Kidney capillary endothelial cell (primary cell): ENCODE results near the gene FAM193A.
A peak's percentile ranks its signal among the peaks of the same experiment; 100 is the strongest.
"Not testable (repeated sequence)": the region's sequence is repeated elsewhere in the genome, so short reads cannot be mapped to it uniquely, and the experiment has no call there.

Source experiments
- DNase-seq: peaks from one replicate; pipeline ENCODE4 v3.0.0-alpha.2; 2018; ENCODE audit warnings: low spot score

FAM193A gene, protein sequence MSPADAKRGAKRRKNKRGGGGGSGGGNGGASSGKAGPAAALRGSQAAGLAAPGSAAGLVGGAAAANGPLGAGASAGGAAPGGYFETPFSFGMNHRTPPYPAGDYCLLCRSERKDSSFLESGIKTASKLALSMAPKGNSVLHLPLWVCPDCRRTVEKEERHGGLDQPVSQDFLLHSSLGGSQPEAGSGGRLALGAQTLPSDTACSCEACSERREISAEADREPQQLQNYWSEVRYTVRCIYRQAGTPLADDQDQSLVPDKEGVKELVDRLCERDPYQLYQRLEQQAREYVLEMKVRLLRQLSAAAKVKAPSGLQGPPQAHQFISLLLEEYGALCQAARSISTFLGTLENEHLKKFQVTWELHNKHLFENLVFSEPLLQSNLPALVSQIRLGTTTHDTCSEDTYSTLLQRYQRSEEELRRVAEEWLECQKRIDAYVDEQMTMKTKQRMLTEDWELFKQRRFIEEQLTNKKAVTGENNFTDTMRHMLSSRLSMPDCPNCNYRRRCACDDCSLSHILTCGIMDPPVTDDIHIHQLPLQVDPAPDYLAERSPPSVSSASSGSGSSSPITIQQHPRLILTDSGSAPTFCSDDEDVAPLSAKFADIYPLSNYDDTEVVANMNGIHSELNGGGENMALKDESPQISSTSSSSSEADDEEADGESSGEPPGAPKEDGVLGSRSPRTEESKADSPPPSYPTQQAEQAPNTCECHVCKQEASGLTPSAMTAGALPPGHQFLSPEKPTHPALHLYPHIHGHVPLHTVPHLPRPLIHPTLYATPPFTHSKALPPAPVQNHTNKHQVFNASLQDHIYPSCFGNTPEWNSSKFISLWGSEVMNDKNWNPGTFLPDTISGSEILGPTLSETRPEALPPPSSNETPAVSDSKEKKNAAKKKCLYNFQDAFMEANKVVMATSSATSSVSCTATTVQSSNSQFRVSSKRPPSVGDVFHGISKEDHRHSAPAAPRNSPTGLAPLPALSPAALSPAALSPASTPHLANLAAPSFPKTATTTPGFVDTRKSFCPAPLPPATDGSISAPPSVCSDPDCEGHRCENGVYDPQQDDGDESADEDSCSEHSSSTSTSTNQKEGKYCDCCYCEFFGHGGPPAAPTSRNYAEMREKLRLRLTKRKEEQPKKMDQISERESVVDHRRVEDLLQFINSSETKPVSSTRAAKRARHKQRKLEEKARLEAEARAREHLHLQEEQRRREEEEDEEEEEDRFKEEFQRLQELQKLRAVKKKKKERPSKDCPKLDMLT (N-terminal part only)

DNA sequence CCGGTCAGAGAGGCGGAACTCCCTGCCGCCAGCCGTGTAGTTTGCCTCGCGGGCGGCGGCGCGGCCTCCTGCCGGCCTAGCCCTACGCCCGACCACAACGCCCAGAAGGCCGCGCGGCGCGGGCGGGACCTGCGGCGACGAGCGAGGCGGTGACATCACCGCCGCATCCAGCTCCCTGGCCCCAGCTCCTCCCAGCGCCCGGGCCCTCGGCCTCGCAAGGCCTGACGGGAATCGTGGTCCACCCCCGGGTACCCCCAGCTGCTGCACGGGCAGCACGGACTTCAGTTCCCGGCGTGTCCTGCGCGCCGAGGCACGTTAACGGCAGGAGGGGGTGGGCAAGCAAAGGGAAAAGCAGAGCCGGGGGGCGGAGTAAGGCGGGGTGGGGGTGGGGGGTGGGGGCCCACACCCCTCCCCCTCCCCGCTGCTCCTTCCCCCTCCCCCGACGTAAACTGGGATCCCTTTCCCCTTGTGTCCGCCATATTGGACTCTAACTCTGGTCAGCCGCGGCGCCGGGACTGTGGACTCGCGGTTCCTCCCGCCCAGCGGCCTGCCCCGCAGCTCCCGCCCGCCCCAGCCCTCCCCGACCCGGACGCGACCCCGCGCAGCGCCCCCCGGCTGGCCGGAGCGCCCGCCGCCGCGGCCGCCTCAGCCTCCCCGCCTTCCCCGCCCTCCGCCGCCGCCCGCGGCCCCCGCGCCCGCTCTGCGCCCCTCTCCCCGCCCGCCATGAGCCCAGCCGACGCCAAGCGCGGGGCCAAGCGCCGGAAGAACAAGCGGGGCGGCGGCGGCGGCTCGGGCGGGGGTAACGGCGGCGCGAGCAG is at the start of gene FAM193A:
TSS of gene FAM193A (plus strand) at position 455 of the 818 bp plus-strand sequence. CDS start at position 724, 269 bp downstream.
- peak; percentile 97 for DNase-seq

DNA sequence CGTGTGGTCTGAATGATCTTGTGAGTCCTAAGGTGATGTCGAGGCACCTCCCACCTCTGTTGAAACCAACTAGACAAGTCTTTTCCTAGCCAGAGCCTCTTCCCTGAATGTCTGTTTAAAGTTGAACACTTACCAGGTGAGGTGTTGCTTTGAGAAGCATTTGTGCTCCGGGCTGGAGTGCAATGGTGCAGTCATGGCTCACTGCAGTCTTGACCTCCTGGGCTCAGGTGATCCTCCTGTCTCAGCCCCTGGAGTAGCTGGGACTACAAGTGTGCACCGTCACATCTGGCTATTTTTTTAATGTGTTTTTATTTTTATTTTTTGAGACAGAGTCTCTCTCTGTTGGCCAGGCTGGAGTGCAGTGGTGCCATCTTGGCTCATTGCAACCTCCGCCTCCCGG is 49.5 kb upstream of the FAM193A start:
- DNase-seq = no peak

DNA sequence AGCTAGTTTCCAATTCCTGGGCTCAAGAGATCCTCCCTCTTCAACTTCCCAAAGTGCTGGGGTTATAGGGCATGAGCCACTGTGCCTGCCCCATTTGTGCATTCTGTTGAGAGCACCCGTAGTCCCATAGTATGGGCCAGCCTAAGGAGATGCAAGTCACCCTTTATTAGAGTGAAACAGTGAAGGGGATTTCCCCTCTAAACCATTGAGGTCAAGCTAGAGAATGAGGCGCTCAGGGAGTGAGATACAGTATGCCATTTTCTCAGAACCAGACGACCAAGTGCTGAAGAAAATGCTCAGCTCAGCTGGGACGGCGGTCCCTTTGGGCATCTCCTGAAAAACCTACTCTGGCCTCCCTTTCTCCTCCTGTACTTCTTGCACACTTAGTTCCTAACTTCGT is 48.8 kb upstream of the FAM193A start:
- DNase-seq = no peak

DNA sequence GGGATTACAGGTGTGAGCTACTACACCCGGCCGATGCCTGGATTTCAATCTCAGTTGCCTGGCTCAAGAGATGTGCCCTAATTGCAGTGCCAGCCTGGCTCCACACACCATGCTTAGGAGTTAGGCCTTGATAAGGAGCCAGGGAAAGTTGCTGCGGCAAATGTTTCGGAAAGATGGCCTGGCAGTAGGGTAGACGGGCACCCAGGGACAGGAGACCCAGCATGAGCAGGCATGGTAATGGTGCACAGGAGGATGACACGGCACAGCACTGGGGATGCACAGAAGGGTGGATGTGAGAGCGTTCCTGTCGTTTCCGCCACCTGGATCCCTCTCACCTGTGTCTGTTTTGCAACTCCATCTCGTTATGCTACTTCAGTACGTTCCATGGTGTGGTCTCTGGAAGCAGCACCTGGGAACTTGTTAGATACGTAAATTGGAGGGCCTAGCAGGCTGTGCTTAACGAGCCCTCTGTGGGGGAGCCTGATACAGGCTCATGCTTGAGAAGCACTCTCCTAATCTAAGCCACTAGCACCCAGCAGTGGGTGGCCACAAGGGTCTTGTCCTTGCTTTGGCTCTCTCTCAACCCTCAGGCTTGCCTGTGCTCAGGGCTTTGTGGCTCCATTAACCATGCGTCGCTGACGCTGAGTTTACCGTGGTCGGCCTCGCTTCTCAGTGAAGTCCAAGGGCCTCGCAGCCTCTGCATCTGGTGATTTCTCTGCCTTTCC is 47.2 kb upstream of the FAM193A start:
- no peak for DNase-seq

DNA sequence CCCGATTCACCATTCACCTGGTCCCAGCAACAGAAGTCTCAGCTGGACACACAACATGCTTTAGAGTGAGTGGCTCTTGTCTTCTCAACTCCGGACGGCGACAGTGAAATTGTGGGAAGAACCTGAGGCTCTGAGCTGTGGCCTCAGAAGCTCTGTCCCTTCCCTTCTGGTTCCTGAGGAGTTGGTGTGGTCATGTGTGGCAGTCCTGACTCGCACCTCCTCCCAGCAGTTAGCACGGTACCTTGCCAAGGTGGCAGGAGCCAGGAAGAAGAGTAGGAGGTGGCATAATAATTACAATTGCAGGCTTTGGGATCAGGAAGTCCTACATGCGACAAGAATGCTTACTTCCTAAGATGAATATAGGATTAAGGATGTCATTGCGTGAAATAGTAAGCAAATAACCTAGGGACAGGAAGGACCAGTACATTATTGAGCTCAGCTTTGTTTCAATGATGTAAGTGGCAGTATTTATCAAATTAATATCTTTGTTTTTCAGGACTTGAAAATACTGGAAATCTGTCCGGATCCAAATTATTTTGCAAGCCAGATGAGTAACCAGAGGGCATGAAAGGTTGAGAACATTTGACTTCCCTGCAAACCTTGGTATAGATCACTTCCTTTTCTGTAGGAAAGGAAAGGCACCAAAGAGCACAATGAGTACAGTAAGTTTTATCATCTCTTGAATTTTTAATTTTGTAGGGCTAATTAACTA is 46.5 kb upstream of the FAM193A start:
- no peak for DNase-seq

DNA sequence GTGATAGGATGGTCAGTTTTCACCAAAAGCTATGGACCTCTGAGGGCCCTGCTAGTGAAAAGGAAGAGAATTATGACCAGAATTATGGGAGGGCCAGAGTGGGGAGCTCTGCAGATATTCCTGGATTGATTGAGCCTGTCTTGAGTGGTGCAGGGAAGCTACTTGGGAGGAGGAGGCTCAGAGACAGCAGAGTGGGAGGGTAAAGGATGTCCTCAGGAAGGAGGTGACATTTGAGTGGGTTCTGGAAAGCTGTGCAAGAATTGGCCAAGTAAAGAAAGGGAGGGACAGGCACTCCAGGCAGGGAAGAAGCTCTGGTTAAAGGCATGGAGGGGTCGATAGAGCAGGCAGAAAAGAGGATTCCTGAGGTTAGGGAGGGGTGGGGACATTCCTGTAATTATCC is 43.5 kb upstream of the FAM193A start:
- DNase-seq = no peak

DNA sequence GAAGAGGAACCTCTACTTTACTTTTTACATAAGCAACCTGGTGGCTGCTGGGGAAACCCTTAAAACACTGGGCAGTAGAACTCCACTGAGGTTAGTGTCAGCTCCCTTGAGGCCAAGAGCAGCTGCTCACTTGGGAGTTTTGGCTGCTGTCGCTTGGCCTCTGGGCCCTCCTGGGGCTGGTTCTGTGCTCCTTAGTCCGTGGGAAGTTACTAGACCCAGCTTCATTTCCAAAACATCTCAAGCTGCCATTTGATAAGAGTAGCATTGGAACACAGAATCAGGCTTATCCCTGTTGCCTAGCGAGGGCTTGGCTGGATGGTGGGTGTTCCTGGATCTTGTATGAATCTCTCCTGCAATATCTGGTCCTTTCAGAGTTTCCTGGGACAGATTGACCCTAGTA is 41.5 kb upstream of the FAM193A start:
- DNase-seq = no peak

DNA sequence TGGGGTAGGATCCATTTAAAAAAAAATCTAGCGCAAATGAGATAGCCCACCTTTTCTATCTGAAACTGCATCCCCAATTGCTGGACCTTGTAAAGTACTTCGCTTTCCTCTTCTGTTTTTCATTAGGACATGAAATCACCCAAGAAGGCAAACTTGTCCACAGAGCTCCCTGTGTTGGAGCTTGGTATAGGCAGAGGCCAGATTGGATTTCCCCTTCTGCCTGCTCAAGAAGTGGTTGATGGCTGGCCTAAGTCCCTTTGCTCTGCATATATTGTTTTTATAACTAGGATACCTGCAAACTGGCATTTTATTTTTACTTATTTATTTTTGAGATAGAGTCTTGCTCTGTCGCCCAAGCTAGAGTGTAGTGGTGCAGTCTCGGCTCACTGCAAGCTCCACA is 39.1 kb upstream of the FAM193A start:
- no peak for DNase-seq

DNA sequence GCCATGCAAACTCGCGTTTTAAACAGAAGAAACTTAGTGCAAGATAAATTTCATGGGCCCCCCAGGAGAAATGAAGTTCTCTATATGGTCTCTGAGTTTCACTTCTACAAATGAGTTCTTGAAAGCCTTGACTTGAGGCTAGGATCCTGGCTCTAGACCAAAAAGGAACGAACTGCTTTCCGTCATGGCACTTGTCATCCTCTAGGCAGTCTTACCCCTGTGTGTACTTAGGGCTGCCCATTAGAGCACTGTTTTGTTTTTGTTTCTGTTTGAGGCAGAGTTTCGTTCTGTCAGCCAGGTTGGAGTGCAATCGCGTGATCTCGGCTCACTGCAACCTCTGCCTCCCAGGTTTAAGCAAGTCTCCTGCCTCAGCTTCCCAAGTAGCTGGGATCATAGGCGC is 38.5 kb upstream of the FAM193A start:
- DNase-seq = no peak

DNA sequence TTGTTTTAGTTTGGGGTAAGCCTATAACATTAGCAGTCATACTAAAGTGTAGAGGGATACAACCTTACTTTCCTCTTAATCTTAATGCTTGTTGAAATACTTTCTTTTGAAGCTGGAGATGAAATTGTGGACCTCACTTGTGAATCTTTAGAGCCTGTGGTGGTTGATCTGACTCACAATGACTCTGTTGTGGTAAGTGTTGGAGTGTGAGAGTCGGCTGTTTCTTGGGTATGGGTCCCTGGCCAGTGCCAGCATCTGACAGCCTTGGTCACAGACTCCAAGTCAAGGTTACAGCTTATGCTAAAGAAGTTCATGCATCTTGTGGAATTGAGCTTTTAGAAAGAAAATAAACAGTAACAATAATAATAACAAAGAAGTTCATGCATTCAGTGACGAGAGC is 35.9 kb upstream of the FAM193A start:
- DNase-seq = no peak

DNA sequence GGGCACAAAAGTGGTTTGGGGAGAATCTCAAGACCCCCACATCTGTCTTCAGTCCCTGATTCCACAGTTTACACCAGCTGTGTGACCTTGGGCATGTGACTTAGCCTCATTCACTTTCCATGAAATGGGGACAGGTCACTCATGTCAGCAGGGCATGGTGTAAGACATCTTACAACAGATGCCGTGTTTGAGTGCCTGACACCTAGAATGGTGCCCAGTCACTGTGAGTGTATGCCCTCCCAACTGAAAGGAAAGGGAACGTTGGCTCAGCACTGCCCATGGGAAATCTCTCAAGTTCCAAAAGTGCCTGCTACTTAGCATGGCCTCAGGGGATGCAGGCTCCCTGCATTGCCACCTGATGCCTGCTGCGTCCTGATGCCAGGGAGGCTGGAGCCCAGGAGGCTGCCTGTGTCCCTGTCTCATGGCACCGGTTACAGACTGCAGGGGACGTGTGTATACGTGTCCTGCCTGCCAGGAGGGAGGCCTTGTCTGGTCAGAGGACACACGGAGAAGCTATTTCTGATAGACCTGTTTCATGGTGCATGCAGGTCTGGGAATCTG is 35.3 kb upstream of the FAM193A start:
- DNase-seq = no peak

DNA sequence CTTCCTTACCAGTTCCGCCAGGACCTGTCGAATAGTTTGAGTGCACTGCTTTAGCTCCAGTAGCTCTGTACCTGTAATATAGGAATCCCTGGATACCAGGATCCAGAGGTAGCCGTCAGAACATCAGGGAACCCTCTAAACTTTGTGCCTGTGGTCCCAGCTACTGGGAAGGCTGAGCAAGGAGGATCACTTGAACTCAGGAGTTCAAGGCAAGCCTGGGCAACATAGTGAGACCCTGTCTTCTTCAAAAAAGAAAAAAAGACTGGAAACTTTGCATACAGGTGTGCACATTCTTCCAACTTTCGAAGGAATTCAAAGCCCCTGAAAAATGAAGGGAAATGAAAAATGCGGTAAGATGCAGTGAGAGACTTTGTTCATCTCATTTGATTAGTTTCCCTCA is 32.6 kb upstream of the FAM193A start:
- no peak for DNase-seq

DNA sequence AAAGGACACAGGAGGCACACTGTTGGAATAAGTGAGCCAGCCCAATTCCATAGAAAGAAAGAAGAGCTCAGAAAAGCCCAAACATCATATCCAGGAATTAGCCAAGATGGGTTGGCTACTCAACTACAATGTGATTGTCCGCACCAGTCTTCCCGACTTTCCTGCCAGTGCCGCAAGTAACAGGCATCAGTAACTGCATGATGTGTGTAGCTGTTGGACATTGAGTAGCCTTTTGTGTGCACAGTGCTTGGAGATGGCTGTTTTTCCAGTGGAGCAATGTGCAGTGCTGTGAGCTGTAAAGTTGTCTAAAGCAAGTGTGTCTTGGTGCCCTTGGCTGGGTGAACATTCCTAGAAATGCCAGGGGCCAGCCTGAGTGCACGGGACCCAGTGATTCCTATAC is 29.2 kb upstream of the FAM193A start:
- DNase-seq = no peak

DNA sequence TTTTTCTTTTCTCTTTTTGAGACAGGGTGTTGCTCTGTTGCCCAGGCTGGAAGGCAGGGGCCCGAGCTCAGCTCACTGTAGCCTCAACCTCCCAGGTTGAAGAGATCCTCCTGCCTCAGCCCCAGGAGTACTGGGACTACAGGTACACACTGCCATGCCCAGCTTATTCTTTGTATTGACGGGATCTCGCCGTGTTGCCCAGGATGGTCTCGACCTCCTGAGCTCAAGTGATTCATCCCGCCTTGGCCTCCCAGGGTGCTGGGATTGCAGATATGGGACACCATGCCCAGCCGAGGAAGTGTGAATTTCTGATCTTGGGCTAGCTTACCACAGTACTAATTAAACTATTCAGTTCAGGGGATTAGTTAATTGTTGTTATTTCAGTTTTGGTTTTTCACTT is 28.6 kb upstream of the FAM193A start:
- DNase-seq = no peak

DNA sequence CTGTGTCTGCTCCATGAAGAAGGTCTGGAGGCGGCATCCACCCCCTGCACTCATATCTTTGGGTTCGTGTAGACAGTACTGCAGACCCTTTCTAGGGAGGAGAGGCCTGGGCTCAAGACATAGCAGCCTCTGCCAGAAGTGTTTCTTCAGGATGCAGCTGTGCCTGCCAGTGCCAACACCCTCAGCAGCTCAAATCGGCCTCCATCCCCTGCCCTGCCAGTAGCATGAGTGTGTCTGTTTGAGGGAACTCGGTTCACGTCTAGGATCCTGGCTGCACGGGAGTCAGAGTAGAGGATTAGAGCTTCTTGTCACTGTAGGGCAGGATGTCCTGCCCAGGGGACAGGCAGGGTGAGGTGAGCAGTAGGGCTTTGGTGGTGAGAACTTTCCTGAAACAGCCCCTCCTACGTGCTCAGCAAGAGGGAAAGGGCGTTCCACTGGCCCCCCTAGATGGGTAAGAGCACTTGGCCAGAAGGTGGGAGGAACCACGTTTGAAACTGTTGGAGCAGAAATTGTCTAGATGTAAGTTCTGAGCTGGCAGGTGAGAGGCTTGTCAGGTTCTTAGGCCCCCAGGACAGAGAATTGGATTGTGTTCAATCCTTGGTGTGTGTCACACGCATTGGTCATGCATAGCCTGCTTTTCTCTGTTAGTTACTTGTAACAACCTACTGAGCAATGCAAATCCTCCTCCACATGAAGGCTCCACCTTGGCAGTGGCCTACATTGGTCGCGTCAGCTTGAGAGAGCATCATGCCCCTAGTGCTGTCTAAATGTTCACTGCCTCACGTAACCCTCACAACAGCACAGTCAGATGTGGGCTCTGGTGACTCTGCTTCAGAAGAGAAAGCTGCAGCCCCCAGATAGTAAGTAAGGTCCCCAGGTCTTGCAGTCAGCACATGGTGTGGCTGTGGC is 25.8 kb upstream of the FAM193A start:
- DNase-seq = no peak

DNA sequence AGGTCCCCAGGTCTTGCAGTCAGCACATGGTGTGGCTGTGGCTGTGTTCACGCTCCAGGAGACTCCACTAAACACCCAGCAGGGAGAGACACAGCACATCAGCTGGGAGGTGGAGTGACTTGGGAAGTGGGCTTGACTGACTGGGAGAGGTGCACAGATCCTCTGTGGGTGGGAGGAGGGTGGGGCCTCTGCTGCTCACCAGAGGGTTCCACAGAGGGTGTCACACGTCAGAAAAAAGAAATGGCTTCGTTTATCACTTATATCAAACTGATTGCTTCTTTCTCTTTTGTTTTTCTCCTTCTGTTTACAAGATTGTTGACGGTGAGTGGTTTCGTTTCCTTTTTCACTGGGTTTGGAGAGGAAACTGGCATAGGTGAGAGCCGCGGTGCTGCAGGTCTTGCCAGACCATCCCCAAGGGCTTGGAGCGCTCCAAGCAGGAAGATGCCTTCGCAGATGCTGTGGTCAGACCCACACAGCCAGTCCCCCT is 24.8 kb upstream of the FAM193A start:
- no peak for DNase-seq

DNA sequence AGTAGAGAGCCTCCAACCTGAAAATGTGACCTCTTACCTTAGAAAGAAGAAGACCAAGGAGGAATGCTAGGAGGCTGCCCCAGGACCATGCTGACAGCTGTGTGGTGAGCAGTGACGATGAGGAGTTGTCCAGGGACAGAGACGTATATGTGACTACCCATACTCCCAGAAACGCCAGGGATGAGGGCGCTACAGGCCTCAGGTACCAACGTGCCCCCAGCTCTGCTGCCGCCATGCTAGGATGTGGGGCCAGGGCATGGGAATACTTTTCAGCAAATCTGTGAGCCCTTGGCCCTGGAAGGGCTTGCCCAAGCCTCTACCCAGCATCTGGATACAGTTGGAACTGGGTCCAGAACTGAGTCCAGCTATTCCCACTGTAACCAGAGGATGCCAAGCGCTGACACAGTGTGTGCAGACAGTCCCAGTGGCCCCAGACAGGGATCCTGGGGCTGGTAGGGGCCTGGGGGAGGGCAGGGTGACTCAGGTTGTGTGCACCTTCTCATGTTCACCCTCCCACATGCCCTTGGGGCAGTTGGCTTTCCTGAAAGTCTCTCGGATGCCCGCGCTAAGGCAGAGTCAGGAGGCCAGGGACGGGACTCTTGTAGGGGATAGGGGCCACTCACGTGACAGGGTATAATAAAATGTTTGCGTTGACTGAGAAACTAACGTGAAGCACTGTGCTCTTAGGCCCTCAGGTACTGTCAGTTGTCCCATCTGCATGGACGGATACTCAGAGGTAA is 23.9 kb upstream of the FAM193A start:
- DNase-seq = no peak

DNA sequence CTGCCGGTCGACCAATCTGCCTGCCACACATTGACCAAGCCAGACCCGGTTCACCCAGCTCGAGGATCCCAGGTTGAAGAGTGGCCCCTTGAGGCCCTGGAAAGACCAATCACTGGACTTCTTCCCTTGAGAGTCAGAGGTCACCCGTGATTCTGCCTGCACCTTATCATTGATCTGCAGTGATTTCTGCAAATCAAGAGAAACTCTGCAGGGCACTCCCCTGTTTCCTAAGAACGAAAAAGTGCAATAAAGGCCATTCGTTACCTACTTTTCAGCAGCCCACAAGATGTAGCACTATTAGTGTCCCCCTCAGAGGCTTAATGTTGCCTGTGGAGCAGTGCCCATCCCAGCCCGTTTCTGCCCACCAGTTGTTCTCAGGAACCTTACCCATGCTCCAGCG is 22.3 kb upstream of the FAM193A start:
- DNase-seq = not testable (repeated sequence)
